Measurements from ENCODE around the gene FAIM2. TPM values are rescaled to one million over a fixed set of nuclear protein-coding genes. Genes with fewer than 3 reads are reported as not detected.

FAIM2 gene
- total RNA-seq, 1 donor from 2014 or later = not detected

DNA sequence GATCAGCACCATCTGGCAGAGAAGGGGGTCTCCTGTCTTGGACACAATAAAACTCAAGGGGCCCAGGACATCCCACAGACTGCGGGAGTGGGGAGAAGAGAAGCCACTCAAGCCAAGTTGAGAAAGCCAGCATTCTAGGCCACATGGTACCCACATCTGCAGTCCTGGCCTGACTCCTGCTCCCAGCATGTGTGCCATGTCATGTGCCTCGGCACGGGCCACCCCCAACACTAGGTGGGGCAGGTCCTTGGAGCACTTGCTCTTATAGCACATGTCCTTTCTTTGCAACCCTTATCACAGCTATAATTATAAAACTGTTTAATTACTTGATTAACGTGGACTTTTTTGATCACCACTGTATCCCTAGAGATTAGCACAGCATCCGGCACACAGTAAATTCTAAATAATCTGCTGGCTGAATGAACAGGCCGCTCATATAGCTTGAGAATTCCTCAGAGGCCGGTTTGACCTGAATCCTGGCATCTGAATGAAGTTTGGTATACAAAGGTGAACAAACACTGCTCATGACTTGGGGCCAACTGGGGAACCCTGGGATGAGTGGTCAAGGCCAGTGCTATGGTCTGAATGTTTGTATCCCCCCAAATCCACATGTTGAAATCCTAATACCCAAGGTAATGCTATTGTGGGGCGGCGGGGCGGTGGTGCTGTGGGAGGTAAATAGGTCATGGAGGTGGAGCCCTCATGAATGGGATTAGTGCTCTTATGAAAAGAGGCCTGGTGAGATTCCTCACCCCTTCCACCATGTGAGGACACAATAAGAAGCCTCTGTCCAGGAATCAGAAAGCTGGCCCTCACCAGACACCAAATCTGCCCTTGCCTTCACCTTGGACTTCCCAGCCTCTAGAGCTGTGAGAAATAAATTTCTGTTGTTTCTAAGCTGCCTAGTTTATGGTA, 82.1 kb downstream of the FAIM2 start:
- DNase-seq = no peak

DNA sequence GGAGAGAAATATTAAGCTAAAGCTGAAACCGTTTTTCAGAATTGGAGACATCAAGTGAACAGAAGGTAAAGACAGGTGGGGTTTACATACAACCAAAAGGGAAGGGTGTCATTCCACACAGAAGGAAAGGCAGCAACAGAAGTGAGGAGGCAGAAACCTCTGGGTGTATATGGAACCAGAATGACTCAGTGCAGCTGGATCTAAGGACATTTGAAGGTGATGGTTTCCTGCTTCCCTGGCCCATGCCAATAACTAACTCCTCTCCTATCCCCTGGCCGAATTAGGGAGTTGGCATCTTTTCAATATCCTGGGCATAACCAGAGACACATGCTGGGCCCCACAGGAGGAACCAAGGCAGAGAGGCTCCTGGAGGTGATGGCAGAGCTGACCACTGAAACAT, 83.9 kb downstream of the FAIM2 start:
- DNase-seq = no peak

DNA sequence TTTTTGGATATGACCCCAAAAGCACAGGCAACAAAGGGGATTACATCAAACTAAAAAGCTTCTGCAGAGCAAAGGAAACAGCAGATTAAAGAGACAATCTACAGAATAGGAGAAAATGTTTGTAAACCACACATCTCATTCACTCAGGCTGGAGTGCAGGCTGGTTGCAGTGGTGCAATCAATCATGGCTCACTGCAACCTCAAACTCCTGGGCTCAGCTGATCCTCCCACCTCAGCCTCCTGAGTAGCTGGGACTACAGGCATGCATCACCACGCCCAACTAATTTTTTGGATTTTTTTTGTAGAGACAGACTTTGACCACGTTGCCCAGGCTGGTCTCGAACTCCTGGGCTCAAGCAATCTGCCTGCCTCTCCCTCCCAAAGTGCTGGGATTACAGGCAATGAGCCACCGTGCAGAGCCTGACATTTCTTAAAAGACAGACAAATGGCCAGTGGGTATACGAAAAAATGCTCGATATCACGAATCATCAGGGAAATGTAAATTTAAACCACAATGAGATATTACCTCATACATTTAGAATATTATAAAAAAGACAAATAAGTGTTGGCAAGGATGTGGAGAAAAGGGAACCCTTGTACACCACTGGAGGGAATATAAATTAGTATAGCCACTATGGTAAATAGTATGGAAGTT, 85.3 kb downstream of the FAIM2 start:
- no peak for DNase-seq

Other genes with a start within 250 kb of the FAIM2 start
- 101 and 121 TPM in 2 replicates for gene FMNL3, start 196.5 kb downstream of the FAIM2 start, total RNA-seq
- 433 and 441 TPM in 2 replicates for gene TMBIM6, start 162.3 kb downstream of the FAIM2 start, total RNA-seq
- gene NCKAP5L, start 75.5 kb downstream of the FAIM2 start, total RNA-seq = 12.8 and 14.0 TPM in 2 replicates
- 2.8 and 4.3 TPM in 2 replicates for gene BCDIN3D, start 60.8 kb downstream of the FAIM2 start, total RNA-seq
- not detected in 2 replicates for gene AQP2, start 46.8 kb upstream of the FAIM2 start, total RNA-seq
- gene AQP5, start 58.0 kb upstream of the FAIM2 start, total RNA-seq = 0.47 and 1.4 TPM in 2 replicates
- 0.05 TPM in 1 of 2 replicates, not detected in the other for gene AQP6, start 69.0 kb upstream of the FAIM2 start, total RNA-seq
- gene RACGAP1, start 121.6 kb upstream of the FAIM2 start, total RNA-seq = 19.9 and 67.1 TPM in 2 replicates
- under 0.01 and 0.14 TPM in 2 replicates for gene ASIC1, start 153.7 kb upstream of the FAIM2 start, total RNA-seq
- gene SMARCD1, start 181.4 kb upstream of the FAIM2 start, total RNA-seq = 70.1 and 163 TPM in 2 replicates
- gene GPD1, start 200.1 kb upstream of the FAIM2 start, total RNA-seq = not detected in 2 replicates
- 23.4 and 45.1 TPM in 2 replicates for gene COX14, start 208.3 kb upstream of the FAIM2 start, total RNA-seq